Measurements from ENCODE around the gene LENG9. TPM values are rescaled to one million over a fixed set of nuclear protein-coding genes. Genes with fewer than 3 reads are reported as not detected.
"Not testable (repeated sequence)": the region's sequence is repeated elsewhere in the genome, so short reads cannot be mapped to it uniquely, and the experiment has no call there.

Gene LENG9
- total RNA-seq, 1 donor from 2014 or later: 10.3 TPM

GRCh38 chr19:54502518-54503048 is 39.0 kb upstream of the LENG9 start, which contains the start of gene LAIR2:
LAIR2 (plus strand) TSS chr19:54502831; CDS start chr19:54502919, 88 bp downstream.
- Histone ChIP-seq H3K9me3 (no peaks in the 10 kb centered on the region), H3K4me3 (no peak within 1 kb of the TSS), H3K36me3 (no peaks in the 10 kb centered on the region), H3K27ac (no peak within 1 kb of the TSS), H3K27me3 (no peaks in the 10 kb centered on the region), H3K4me1 (no peaks in the 10 kb centered on the region)
- TF ChIP-seq POLR2AphosphoS5 (IDR thresholded peaks at IDR 0.05; ENCODE audit: insufficient read depth in 1 of 2, low read depth in 1 of 2) (no peak), CTCF (IDR thresholded peaks at IDR 0.05) (no peak)
- DNase-seq (ENCODE audit: extremely low spot score in 2 of 2): no peak
- intact Hi-C loops (cut with DNase I): no loop called here

DNA sequence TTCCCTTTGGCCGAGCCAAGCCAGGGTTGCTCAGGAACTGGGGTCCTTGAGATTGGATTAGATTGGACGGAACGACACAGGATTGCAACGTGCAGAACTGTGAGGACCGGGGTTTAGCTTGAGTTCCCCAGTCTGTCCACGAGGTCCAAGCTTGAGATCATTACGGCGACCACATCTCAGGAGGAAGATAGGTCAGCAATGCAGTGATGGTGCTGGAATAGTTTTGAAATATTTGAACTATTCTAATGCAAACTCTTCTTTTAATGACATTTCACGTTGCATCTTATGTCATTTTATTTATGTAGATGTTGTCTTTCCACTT is 34.8 kb upstream of the LENG9 start:
- H3K36me3 ChIP-seq; H3K4me3 ChIP-seq; DNase-seq (ENCODE audit: extremely low spot score in 2 of 2); H3K4me1 ChIP-seq; H3K27me3 ChIP-seq; intact Hi-C loops (cut with DNase I); H3K9me3 ChIP-seq; H3K27ac ChIP-seq: not testable (repeated sequence)

DNA sequence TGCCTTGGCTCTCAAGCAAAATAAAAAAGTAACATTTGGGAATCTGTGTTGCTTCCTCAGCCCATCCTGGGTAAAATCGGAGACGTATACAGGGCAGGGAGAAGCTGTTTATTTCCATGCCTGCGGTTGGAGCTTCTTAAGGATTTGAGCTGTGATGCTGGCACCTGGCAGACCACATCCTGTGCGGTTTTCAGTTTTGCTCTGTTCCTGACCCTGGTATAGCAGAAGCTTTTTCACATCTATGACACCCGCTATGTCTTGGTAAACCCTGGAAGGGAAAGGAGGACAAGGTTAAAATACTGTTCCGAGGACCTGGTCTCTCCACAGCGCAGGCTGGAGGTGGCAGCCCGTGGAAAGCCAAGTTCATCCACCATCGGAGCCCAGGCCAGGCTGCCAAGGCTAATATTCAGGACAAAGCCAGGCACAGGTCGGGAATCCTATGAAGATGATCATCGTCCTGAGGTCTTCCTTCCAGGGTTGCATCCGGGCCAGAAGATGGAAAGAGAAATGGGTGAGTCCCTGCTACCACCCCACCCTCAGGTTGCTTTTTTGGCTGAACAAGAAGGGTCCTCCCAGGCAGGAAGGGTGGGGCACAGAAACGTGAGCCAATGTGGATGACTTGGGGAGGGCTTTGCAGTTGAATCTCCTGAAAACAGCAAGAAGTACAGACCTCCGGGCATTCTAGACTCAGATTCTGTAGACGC is 34.3 kb upstream of the LENG9 start:
- H3K9me3 ChIP-seq; H3K27me3 ChIP-seq; H3K4me1 ChIP-seq; H3K4me3 ChIP-seq; H3K27ac ChIP-seq; DNase-seq (ENCODE audit: extremely low spot score in 2 of 2); H3K36me3 ChIP-seq; intact Hi-C loops (cut with DNase I): not testable (repeated sequence)

GRCh38 chr19:54495284-54495683 is 31.7 kb upstream of the LENG9 start:
- intact Hi-C loops (cut with DNase I); H3K27me3 ChIP-seq; DNase-seq (ENCODE audit: extremely low spot score in 2 of 2); H3K4me3 ChIP-seq; H3K9me3 ChIP-seq; H3K4me1 ChIP-seq; H3K36me3 ChIP-seq; H3K27ac ChIP-seq: not testable (repeated sequence)

DNA sequence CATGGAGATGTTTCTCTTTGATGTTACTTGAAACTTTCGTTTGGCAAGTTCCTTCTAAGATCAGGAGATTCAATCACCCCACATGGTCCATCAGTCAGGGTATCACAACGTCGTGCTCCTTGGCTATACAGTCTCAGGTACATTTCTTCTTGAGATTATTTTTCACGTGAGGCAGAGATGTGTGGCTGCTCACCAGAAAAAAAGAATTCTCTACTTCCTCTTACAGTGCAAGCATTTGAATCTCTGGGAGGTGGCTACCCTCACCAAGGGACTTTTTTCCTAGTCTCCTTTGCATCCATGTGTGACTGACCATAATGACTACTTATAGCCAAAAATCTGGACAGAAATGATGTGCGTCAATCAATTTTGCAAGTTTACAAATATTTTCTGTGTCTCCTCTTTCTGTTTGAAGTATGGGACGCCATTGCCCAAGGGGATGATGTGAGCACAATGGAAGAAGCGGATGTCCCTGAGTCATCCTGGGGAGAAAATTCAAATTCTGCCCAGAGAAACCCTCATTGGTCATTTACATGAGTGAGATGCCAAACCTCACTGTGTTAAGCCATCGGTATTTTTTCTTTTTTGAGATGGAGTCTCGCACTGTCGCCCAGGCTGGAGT is 30.5 kb upstream of the LENG9 start:
- Histone ChIP-seq H3K27me3 (no peaks in the 10 kb centered on the region), H3K36me3 (no peaks in the 10 kb centered on the region), H3K9me3 (no peaks in the 10 kb centered on the region), H3K4me1 (no peaks in the 10 kb centered on the region), H3K4me3 (no peak overlapping the region), H3K27ac (no peak overlapping the region)
- no peak for DNase-seq (ENCODE audit: extremely low spot score in 2 of 2)
- intact Hi-C loops (cut with DNase I): no loop called here
- TF ChIP-seq CTCF (IDR thresholded peaks at IDR 0.05) (no peak), POLR2A (IDR thresholded peaks at IDR 0.05) (no peak), POLR2AphosphoS5 (IDR thresholded peaks at IDR 0.05; ENCODE audit: insufficient read depth in 1 of 2, low read depth in 1 of 2) (no peak)

DNA sequence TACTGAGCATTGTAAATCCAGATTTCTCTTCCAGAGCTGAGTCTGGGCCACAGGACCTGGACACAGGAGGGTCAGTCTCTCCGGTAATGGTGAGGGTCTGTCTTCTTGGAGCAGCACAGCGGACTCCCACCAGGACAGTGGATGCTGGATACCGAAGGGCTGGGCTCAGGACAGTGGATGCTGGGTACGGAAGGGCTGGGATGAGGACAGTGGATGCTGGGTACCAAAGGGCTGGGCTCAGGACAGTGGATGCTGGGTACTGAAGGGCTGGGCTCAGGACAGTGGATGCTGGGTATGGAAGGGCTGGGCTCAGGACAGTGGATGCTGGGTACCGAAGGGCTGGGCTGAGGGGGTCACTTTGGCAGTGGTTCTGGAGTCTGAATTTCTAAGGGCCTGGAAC is 29.5 kb upstream of the LENG9 start:
- H3K4me1 ChIP-seq; H3K27me3 ChIP-seq; DNase-seq (ENCODE audit: extremely low spot score in 2 of 2); H3K36me3 ChIP-seq; H3K4me3 ChIP-seq; H3K9me3 ChIP-seq; intact Hi-C loops (cut with DNase I); H3K27ac ChIP-seq: not testable (repeated sequence)

- H3K4me3 ChIP-seq: no peak overlapping the region
- H3K36me3 ChIP-seq: no peaks in the 10 kb centered on the region
- TF ChIP-seq POLR2AphosphoS5 (IDR thresholded peaks at IDR 0.05; ENCODE audit: insufficient read depth in 1 of 2, low read depth in 1 of 2): no peak
- no peak for TF ChIP-seq CTCF (IDR thresholded peaks at IDR 0.05)
- TF ChIP-seq POLR2A (IDR thresholded peaks at IDR 0.05): no peak
- no peaks in the 10 kb centered on the region for H3K27me3 ChIP-seq
- DNase-seq (ENCODE audit: extremely low spot score in 2 of 2): no peak
- intact Hi-C loops (cut with DNase I): no loop called here
- no peak overlapping the region for H3K27ac ChIP-seq
- no peaks in the 10 kb centered on the region for H3K9me3 ChIP-seq
- H3K4me1 ChIP-seq: no peaks in the 10 kb centered on the region
Measured at GRCh38 chr19:54492568-54492967, 29.0 kb upstream of the LENG9 start.
